Astrocyte (in vitro differentiated cells and primary cell): ENCODE data around the gene SGPL1. TPM values are rescaled to one million over a fixed set of nuclear protein-coding genes. Genes with fewer than 3 reads are reported as not detected.

Experiments used
- DNase-seq: peaks from one replicate; pipeline ENCODE4 v3.0.0-alpha.2; 2010; ENCODE audit warnings: low read depth
- FAIRE-seq: peaks from 2 replicates; lab custom pipeline; 2011; peaks lifted over from hg19 to GRCh38; lab: Jason Lieb, UNC
- H2AFZ ChIP-seq: 2 replicates; pipeline ENCODE4 v1.6.0; 2012; ENCODE audit warnings: low read depth, low read length, inconsistent platforms
- H3K27ac ChIP-seq: 2 replicates; pipeline ENCODE4 v1.5.1; 2011; ENCODE audit warnings: low read depth, low read length, inconsistent platforms
- H3K27me3 ChIP-seq: 2 replicates; pipeline ENCODE4 v1.6.0; 2011; ENCODE audit warnings: low read length, inconsistent platforms; ENCODE audit not compliant: insufficient read depth
- H3K36me3 ChIP-seq: 2 replicates; pipeline ENCODE4 v1.5.1; 2011; ENCODE audit warnings: low read length, inconsistent platforms; ENCODE audit not compliant: insufficient read depth
- H3K4me1 ChIP-seq: 2 replicates; pipeline ENCODE4 v1.5.1; 2011; ENCODE audit warnings: low read length, inconsistent platforms; ENCODE audit not compliant: insufficient read depth
- H3K4me2 ChIP-seq: 2 replicates; pipeline ENCODE4 v1.6.0; 2012; ENCODE audit warnings: low read length, inconsistent platforms
- H3K4me3 ChIP-seq: 2 replicates; pipeline ENCODE4 v1.5.1; 2011; ENCODE audit warnings: low read depth, mild to moderate bottlenecking, low read length, inconsistent platforms; ENCODE audit not compliant: insufficient read depth
- H3K79me2 ChIP-seq: 2 replicates; pipeline ENCODE4 v1.6.0; 2012; ENCODE audit warnings: mild to moderate bottlenecking, low read length, inconsistent platforms; ENCODE audit not compliant: insufficient read depth
- H3K9ac ChIP-seq: 2 replicates; pipeline ENCODE4 v1.6.0; 2012; ENCODE audit warnings: mild to moderate bottlenecking, low read length, inconsistent platforms
- H3K9me3 ChIP-seq: 2 replicates; pipeline ENCODE4 v1.5.1; 2012; ENCODE audit warnings: low read depth, mild to moderate bottlenecking, low read length, inconsistent platforms; ENCODE audit not compliant: insufficient read depth
- H4K20me1 ChIP-seq: 2 replicates; pipeline ENCODE4 v1.6.0; 2012; ENCODE audit warnings: low read length, inconsistent platforms; ENCODE audit not compliant: insufficient read depth
- H3K27ac Mint-ChIP-seq: one replicate; pipeline ENCODE4 v1.8.0; 2021; ENCODE audit warnings: mild to moderate bottlenecking, mixed read lengths; ENCODE audit not compliant: unreplicated experiment
- H3K27me3 Mint-ChIP-seq: one replicate; pipeline ENCODE4 v1.8.0; 2021; ENCODE audit warnings: low read depth, mixed read lengths; ENCODE audit not compliant: unreplicated experiment
- H3K36me3 Mint-ChIP-seq: one replicate; pipeline ENCODE4 v1.8.0; 2021; ENCODE audit warnings: low read depth, mixed read lengths; ENCODE audit not compliant: unreplicated experiment
- H3K4me1 Mint-ChIP-seq: one replicate; pipeline ENCODE4 v1.8.0; 2021; ENCODE audit warnings: low read depth, mixed read lengths; ENCODE audit not compliant: unreplicated experiment
- H3K4me3 Mint-ChIP-seq: one replicate; pipeline ENCODE4 v1.8.0; 2021; ENCODE audit warnings: mild to moderate bottlenecking, moderate library complexity, mixed read lengths; ENCODE audit not compliant: unreplicated experiment
- H3K9me3 Mint-ChIP-seq: one replicate; pipeline ENCODE4 v1.8.0; 2021; ENCODE audit warnings: mild to moderate bottlenecking, mixed read lengths; ENCODE audit not compliant: unreplicated experiment
- EZH2 ChIP-seq: IDR thresholded peaks from 2 replicates; pipeline ENCODE4 v1.6.1; 2012; ENCODE audit warnings: mild to moderate bottlenecking, low read length, inconsistent platforms; ENCODE audit not compliant: insufficient read depth
- total RNA-seq: library from RNA; stranded (reverse); gene quantifications from 2 replicates; pipeline ENCODE4 v1.2.1, GENCODE V29; 2021
- TF ChIP-seq, protein P1 (sequence below): IDR thresholded peaks from 2 replicates; pipeline ENCODE4 v1.5.1; 2011; ENCODE audit warnings: low read depth, mild to moderate bottlenecking, inconsistent platforms, low read length, moderate library complexity; ENCODE audit not compliant: insufficient read depth

Gene SGPL1
- total RNA-seq, 1 donor from 2014 or later = 101 TPM

- no peaks in the 10 kb centered on the region for H3K9me3 Mint-ChIP-seq
- peaks cover 44% of the 10 kb centered on the region for H3K27me3 Mint-ChIP-seq
- H3K27me3 ChIP-seq = no peaks in the 10 kb centered on the region
- no peak overlapping the region for H3K4me3 Mint-ChIP-seq
- H3K36me3 ChIP-seq = no peaks in the 10 kb centered on the region
- TF ChIP-seq, protein P1, sequence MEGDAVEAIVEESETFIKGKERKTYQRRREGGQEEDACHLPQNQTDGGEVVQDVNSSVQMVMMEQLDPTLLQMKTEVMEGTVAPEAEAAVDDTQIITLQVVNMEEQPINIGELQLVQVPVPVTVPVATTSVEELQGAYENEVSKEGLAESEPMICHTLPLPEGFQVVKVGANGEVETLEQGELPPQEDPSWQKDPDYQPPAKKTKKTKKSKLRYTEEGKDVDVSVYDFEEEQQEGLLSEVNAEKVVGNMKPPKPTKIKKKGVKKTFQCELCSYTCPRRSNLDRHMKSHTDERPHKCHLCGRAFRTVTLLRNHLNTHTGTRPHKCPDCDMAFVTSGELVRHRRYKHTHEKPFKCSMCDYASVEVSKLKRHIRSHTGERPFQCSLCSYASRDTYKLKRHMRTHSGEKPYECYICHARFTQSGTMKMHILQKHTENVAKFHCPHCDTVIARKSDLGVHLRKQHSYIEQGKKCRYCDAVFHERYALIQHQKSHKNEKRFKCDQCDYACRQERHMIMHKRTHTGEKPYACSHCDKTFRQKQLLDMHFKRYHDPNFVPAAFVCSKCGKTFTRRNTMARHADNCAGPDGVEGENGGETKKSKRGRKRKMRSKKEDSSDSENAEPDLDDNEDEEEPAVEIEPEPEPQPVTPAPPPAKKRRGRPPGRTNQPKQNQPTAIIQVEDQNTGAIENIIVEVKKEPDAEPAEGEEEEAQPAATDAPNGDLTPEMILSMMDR = no peak
- TF ChIP-seq EZH2 = no peak
- FAIRE-seq (no peak), DNase-seq (no peak)
- no peaks in the 10 kb centered on the region for H3K79me2 ChIP-seq
- H3K4me1 ChIP-seq = no peaks in the 10 kb centered on the region
- no peak overlapping the region for H3K4me2 ChIP-seq
- H3K4me1 Mint-ChIP-seq = no peaks in the 10 kb centered on the region
- H3K27ac ChIP-seq = no peak overlapping the region
- no peak overlapping the region for H3K27ac Mint-ChIP-seq
- no peaks in the 10 kb centered on the region for H3K9me3 ChIP-seq
- no peaks in the 10 kb centered on the region for H4K20me1 ChIP-seq
- no peak overlapping the region for H2AFZ ChIP-seq
- no peak overlapping the region for H3K9ac ChIP-seq
- H3K4me3 ChIP-seq = no peak overlapping the region
- H3K36me3 Mint-ChIP-seq = peaks cover 2% of the 10 kb centered on the region
Measured at GRCh38 chr10:70776455-70777005, 39.2 kb upstream of the SGPL1 start.

DNA sequence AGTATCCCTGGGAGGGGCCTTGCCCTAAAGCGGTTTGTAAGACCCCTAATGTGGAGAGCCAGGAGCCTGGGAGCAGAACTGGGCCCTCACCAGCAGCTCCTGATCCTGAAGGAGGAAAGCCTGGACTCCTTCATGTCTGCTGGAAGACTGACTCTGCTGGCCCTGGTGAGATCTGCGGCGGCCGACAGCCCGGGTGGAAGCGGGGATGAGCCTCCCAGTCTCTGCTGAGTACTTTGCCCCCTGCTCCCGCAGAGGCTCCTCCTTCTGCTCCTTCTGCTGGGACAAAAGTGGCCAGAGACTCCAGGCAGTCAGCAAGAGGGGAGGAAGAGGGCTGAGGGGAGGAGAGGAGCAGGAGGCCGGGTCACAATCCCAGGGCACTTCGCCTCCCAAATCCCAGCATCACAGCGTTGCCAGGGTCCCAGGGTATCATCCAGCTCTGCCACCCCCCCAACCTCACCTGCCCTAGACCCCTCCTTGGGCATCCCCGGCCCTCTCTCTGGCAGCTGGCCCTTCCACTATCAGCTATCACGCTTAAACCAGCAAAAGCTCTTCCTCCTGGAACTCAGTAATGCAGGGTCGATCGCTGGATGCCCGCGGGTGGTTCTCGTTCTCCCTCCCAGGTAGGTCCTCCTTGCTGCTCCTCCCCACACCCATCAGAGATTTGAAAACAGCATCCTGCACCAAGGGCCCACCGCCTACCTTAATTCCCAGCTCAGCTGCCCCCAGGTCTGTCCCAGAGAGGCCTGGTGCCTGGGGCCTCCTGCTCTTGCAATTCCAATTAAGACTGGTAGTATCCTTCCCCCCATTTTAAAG lies 38.5 kb upstream of the SGPL1 start:
- Histone ChIP-seq H3K36me3 (no peaks in the 10 kb centered on the region), H3K27me3 (no peaks in the 10 kb centered on the region), H3K4me3 (no peak overlapping the region), H3K9ac (no peak overlapping the region), H3K79me2 (no peaks in the 10 kb centered on the region), H4K20me1 (no peaks in the 10 kb centered on the region), H3K4me1 (no peaks in the 10 kb centered on the region), H3K4me2 (no peak overlapping the region), H3K9me3 (no peaks in the 10 kb centered on the region), H3K27ac (no peak overlapping the region), H2AFZ (no peak overlapping the region)
- peaks cover 2% of the 10 kb centered on the region for H3K36me3 Mint-ChIP-seq
- H3K4me1 Mint-ChIP-seq = no peaks in the 10 kb centered on the region
- no peaks in the 10 kb centered on the region for H3K9me3 Mint-ChIP-seq
- no peak overlapping the region for H3K27ac Mint-ChIP-seq
- no peak overlapping the region for H3K4me3 Mint-ChIP-seq
- DNase-seq = no peak
- no peak for TF ChIP-seq EZH2
- TF ChIP-seq, protein P1 = no peak
- no peak for FAIRE-seq
- peaks cover 41% of the 10 kb centered on the region for H3K27me3 Mint-ChIP-seq
